Measurements from ENCODE around the gene TANGO2. TPM values are rescaled to one million over a fixed set of nuclear protein-coding genes. Genes with fewer than 3 reads are reported as not detected.

TANGO2 gene
- total and polyA plus RNA-seq, 3 experiments from 2014 or later = 27.3 to 48.6 (median 28.0) TPM

DNA sequence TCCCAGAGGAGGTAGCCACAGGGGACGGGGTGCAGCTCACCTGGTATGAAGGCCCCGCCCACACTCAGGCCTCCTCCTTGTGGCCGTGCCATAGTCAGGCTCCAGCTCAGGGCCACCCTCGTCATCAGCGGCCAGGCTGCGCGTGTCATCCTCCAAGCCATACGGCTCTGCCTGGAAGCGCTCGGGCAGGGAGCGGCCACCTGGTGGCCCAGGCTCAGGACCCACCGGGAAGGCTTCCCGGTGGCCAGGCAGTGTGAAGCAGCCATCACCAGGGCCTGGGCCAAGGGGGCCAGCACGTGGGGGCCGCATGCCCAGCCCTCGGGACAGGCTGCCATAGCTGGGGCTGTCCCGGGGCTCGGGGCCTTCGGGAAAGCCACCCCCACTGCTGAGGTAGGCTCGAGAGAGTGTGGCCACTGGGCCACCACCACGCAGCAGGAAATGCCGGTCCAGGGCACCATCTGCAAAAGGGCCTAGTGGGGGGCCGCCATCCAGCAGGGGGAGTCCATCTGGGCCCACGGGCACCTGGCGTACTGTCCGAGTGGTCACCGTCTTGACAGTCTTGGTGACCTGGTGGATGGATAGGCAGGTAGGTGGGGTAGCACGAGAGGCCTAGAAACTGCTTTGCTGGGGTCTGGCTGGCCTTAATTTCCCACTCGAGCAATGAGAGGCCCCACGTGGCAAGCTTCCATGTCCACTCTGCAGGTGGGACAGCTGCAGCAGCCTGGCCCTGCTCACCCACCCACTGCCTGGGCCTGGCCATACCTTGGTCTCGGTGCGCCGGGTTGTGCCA is 39.5 kb upstream of the TANGO2 start:
- H3K4me1 ChIP-seq (ENCODE audit: insufficient read depth, low read length) = peaks cover 6% of the 10 kb centered on the region
- no peaks in the 10 kb centered on the region for H3K9me3 Mint-ChIP-seq
- no peaks in the 10 kb centered on the region for H3K9me3 ChIP-seq (ENCODE audit: low read length)
- no peaks in the 10 kb centered on the region for H3K36me3 Mint-ChIP-seq
- no peak overlapping the region for H3K27ac ChIP-seq (ENCODE audit: low read depth, low read length)
- no peak for DNase-seq
- peaks cover 0 to 3% (median 1%) of the 10 kb centered on the region in 3 donors for H3K4me1 Mint-ChIP-seq
- H3K36me3 ChIP-seq (ENCODE audit: insufficient read depth, low read length) = no peaks in the 10 kb centered on the region
- no peak overlapping the region for H3K4me3 ChIP-seq (ENCODE audit: low read length)
- POLR2A ChIA-PET = no interaction called here
- H3K27me3 ChIP-seq (ENCODE audit: insufficient read depth, low read length, poor library complexity, severe bottlenecking) = peaks cover 5% of the 10 kb centered on the region
- CTCF ChIA-PET = no interaction called here
- peaks cover 0 to 4% of the 10 kb centered on the region in 2 donors for H3K27me3 Mint-ChIP-seq
- no peak overlapping the region for H3K27ac Mint-ChIP-seq
- no peak overlapping the region for H3K4me3 Mint-ChIP-seq

DNA sequence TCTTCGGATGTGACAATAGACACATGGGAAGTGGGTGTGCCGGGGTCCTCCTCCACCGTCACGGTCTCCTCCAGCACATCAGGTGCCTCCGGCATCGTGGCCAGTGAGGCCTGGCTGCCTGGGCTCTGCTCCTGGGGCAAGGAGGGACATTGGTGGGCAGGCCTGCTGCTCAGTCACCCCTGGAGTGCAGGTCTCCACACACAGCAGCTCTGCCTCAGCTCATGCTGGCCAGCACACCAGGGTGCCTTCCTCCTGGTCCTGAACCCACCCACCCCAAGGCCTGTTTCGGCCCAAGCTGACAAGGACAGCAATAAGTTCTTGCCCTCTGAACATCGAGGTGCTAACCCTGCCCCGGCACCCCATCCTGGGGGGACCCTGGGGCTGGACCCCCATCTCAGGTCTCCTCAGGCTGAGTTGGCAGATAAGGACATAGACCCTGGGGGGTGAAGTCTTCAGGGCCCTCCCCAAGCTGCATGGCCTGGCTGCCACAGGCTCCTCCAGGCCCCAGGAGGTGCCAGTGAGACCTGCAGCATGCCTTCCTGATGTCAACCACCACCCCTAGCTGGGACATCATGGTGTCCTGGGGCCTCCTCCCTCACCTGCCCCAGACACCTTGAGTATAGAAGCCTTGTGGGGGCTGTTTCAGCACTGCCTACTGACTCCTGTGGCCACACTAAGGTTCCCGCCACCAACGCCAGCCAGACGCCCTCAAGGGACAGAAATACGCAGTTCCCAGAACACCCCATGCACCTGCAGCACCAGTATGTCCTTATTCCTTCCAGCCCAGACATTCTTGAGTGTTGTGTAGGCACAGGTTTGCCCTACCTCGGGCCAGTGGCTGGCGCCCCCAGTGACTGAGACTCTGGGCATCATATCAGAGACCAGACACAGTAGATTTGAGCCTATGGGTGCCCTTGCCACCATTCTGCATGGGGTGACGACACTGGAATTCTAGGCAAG is 38.7 kb upstream of the TANGO2 start:
- peaks cover 0 to 4% of the 10 kb centered on the region in 2 donors for H3K27me3 Mint-ChIP-seq
- no peaks in the 10 kb centered on the region for H3K36me3 Mint-ChIP-seq
- no peak overlapping the region for H3K27ac Mint-ChIP-seq
- CTCF ChIA-PET = no interaction called here
- Histone ChIP-seq H3K4me1 (ENCODE audit: insufficient read depth, low read length) (peaks cover 8% of the 10 kb centered on the region), H3K27ac (ENCODE audit: low read depth, low read length) (no peak overlapping the region), H3K9me3 (ENCODE audit: low read length) (no peaks in the 10 kb centered on the region), H3K4me3 (ENCODE audit: low read length) (no peak overlapping the region), H3K27me3 (ENCODE audit: insufficient read depth, low read length, poor library complexity, severe bottlenecking) (peaks cover 5% of the 10 kb centered on the region), H3K36me3 (ENCODE audit: insufficient read depth, low read length) (no peaks in the 10 kb centered on the region)
- H3K4me1 Mint-ChIP-seq = peaks cover 0 to 4% (median 2%) of the 10 kb centered on the region in 3 donors
- H3K9me3 Mint-ChIP-seq = no peaks in the 10 kb centered on the region
- DNase-seq = no peak
- no peak overlapping the region for H3K4me3 Mint-ChIP-seq
- POLR2A ChIA-PET = interaction anchor here (1.0 kb wide), 1 partner anchor 14 kb away, joined by 3 read pairs; no protein-coding TSS in a partner anchor

- CTCF ChIA-PET = no interaction called here
- Mint-ChIP-seq H3K4me1 (peaks cover 0 to 7% (median 2%) of the 10 kb centered on the region in 3 donors), H3K4me3 (no peak overlapping the region)
Measured at GRCh38 chr22:19982991-19983578, 37.8 kb upstream of the TANGO2 start.

DNA sequence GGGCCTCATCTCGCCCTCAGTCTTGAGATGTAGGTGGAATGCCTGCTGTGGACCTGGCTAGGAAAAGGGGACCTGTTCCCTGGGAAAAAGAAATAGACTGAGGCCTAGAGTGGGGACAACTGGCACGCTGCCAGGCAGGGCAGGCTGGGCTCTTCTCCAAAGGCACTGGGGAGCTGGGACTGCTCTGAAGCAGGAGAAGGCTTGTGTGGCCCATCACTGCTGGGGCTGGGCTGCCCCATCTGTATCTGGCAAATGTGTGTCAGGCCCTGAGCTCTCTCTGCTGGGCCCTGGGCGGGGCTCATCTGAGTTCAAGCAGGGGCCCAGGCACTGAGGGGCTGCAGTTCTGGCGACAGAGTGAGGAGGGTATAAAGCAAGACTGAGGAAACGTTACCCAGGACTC is 37.2 kb upstream of the TANGO2 start:
- Mint-ChIP-seq H3K36me3 (no peaks in the 10 kb centered on the region), H3K27me3 (peaks cover 0 to 4% of the 10 kb centered on the region in 2 donors), H3K27ac (no peak overlapping the region), H3K4me3 (peak overlapping the region in 1 of 7 donors; percentile 51), H3K4me1 (peaks cover 0 to 7% (median 2%) of the 10 kb centered on the region in 3 donors), H3K9me3 (no peaks in the 10 kb centered on the region)
- H3K36me3 ChIP-seq (ENCODE audit: insufficient read depth, low read length) = no peaks in the 10 kb centered on the region
- H3K4me3 ChIP-seq (ENCODE audit: low read length) = no peak overlapping the region
- H3K4me1 ChIP-seq (ENCODE audit: insufficient read depth, low read length) = peaks cover 18% of the 10 kb centered on the region
- H3K27me3 ChIP-seq (ENCODE audit: insufficient read depth, low read length, poor library complexity, severe bottlenecking) = peaks cover 5% of the 10 kb centered on the region
- DNase-seq = no peak
- H3K9me3 ChIP-seq (ENCODE audit: low read length) = no peaks in the 10 kb centered on the region
- ChIA-PET CTCF (no interaction called here), POLR2A (no interaction called here)
- H3K27ac ChIP-seq (ENCODE audit: low read depth, low read length) = peak overlapping the region; percentile 8

More at GRCh38 chr22:19982991-19983578, 37.8 kb upstream of the TANGO2 start:
- no peaks in the 10 kb centered on the region for H3K9me3 Mint-ChIP-seq
- no peaks in the 10 kb centered on the region for H3K36me3 Mint-ChIP-seq
- no peaks in the 10 kb centered on the region for H3K36me3 ChIP-seq (ENCODE audit: insufficient read depth, low read length)
- no peak overlapping the region for H3K27ac Mint-ChIP-seq
- H3K27me3 ChIP-seq (ENCODE audit: insufficient read depth, low read length, poor library complexity, severe bottlenecking) = peaks cover 5% of the 10 kb centered on the region
- peaks cover 0 to 4% of the 10 kb centered on the region in 2 donors for H3K27me3 Mint-ChIP-seq
- DNase-seq = no peak
- H3K9me3 ChIP-seq (ENCODE audit: low read length) = no peaks in the 10 kb centered on the region
- no peak overlapping the region for H3K27ac ChIP-seq (ENCODE audit: low read depth, low read length)
- no peak overlapping the region for H3K4me3 ChIP-seq (ENCODE audit: low read length)
- POLR2A ChIA-PET = interaction anchor here (1.0 kb wide), 1 partner anchor 14 kb away, joined by 3 read pairs; no protein-coding TSS in a partner anchor
- H3K4me1 ChIP-seq (ENCODE audit: insufficient read depth, low read length) = peaks cover 16% of the 10 kb centered on the region

- H3K4me1 Mint-ChIP-seq = peaks cover 0 to 7% (median 2%) of the 10 kb centered on the region in 3 donors
- Histone ChIP-seq H3K4me3 (ENCODE audit: low read length) (no peak overlapping the region), H3K27ac (ENCODE audit: low read depth, low read length) (peak overlapping the region; percentile 8), H3K36me3 (ENCODE audit: insufficient read depth, low read length) (no peaks in the 10 kb centered on the region), H3K27me3 (ENCODE audit: insufficient read depth, low read length, poor library complexity, severe bottlenecking) (peaks cover 5% of the 10 kb centered on the region), H3K4me1 (ENCODE audit: insufficient read depth, low read length) (peaks cover 21% of the 10 kb centered on the region), H3K9me3 (ENCODE audit: low read length) (no peaks in the 10 kb centered on the region)
- no peaks in the 10 kb centered on the region for H3K9me3 Mint-ChIP-seq
- H3K27me3 Mint-ChIP-seq = peaks cover 0 to 4% of the 10 kb centered on the region in 2 donors
- H3K36me3 Mint-ChIP-seq = no peaks in the 10 kb centered on the region
- no peak overlapping the region for H3K27ac Mint-ChIP-seq
- DNase-seq = no peak
- H3K4me3 Mint-ChIP-seq = peak overlapping the region in 1 of 7 donors; percentile 26
- ChIA-PET CTCF (no interaction called here), POLR2A (no interaction called here)
Measured at GRCh38 chr22:19984201-19984753, 36.6 kb upstream of the TANGO2 start.

GRCh38 chr22:19984851-19985811 is 35.8 kb upstream of the TANGO2 start:
- Mint-ChIP-seq H3K9me3 (no peaks in the 10 kb centered on the region), H3K4me1 (peaks cover 0 to 7% (median 2%) of the 10 kb centered on the region in 3 donors), H3K4me3 (peak overlapping the region in 3 of 7 donors; percentile 17 to 82 (median 35)), H3K36me3 (no peaks in the 10 kb centered on the region), H3K27ac (no peak overlapping the region), H3K27me3 (peaks cover 0 to 4% of the 10 kb centered on the region in 2 donors)
- Histone ChIP-seq H3K36me3 (ENCODE audit: insufficient read depth, low read length) (no peaks in the 10 kb centered on the region), H3K9me3 (ENCODE audit: low read length) (no peaks in the 10 kb centered on the region), H3K27me3 (ENCODE audit: insufficient read depth, low read length, poor library complexity, severe bottlenecking) (peaks cover 5% of the 10 kb centered on the region), H3K27ac (ENCODE audit: low read depth, low read length) (no peak overlapping the region), H3K4me1 (ENCODE audit: insufficient read depth, low read length) (peaks cover 28% of the 10 kb centered on the region), H3K4me3 (ENCODE audit: low read length) (no peak overlapping the region)
- POLR2A ChIA-PET = no interaction called here
- DNase-seq = no peak
- CTCF ChIA-PET = no interaction called here

- H3K9me3 ChIP-seq (ENCODE audit: low read length) = no peaks in the 10 kb centered on the region
- H3K27ac Mint-ChIP-seq = no peak overlapping the region
- H3K27ac ChIP-seq (ENCODE audit: low read depth, low read length) = peak overlapping the region; percentile 31
- H3K4me3 ChIP-seq (ENCODE audit: low read length) = no peak overlapping the region
- peaks cover 5% of the 10 kb centered on the region for H3K27me3 ChIP-seq (ENCODE audit: insufficient read depth, low read length, poor library complexity, severe bottlenecking)
- no peaks in the 10 kb centered on the region for H3K36me3 Mint-ChIP-seq
- no peaks in the 10 kb centered on the region for H3K36me3 ChIP-seq (ENCODE audit: insufficient read depth, low read length)
- peaks cover 28% of the 10 kb centered on the region for H3K4me1 ChIP-seq (ENCODE audit: insufficient read depth, low read length)
- no peaks in the 10 kb centered on the region for H3K9me3 Mint-ChIP-seq
- peaks cover 0 to 4% of the 10 kb centered on the region in 2 donors for H3K27me3 Mint-ChIP-seq
- DNase-seq = no peak
- peak overlapping the region in 5 of 7 donors; percentile 8 to 79 (median 55) for H3K4me3 Mint-ChIP-seq
- CTCF ChIA-PET = no interaction called here
- peaks cover 0 to 7% (median 2%) of the 10 kb centered on the region in 3 donors for H3K4me1 Mint-ChIP-seq
- POLR2A ChIA-PET = interaction anchor here (0.6 kb wide), 1 partner anchor 1679 kb away, joined by 3 read pairs; no protein-coding TSS in a partner anchor
Measured at GRCh38 chr22:19986011-19986409, 34.9 kb upstream of the TANGO2 start.

Measured in CD8-positive, alpha-beta memory T cell (primary cell).